HL-60 (cell line): ENCODE measurements around the gene ZNF322.
A peak's percentile ranks its signal among the peaks of the same experiment; 100 is the strongest.
"Not testable (repeated sequence)": the region's sequence is repeated elsewhere in the genome, so short reads cannot be mapped to it uniquely, and the experiment has no call there.

ENCODE experiments used
- DNase-seq, 2 experiments: peaks; one replicate each; pipeline ENCODE4 v3.0.0-alpha.2; 2010 to 2020; ENCODE audit warnings: low read depth in 1 of 2, low spot score in 1 of 2
- H3K27ac ChIP-seq: fragments of 250-450 bp; sonication (Bioruptor Pico); replicated peaks from 2 replicates; pipeline ENCODE4 v1.5.1; 2020; ENCODE audit warnings: mild to moderate bottlenecking, moderate library complexity
- H3K27me3 ChIP-seq: fragments of 250-450 bp; sonication (Bioruptor Pico); 2 replicates; pipeline ENCODE4 v1.5.1; 2021; ENCODE audit warnings: mild to moderate bottlenecking, moderate library complexity; ENCODE audit not compliant: insufficient read depth, poor library complexity, severe bottlenecking
- H3K4me3 ChIP-seq: replicated peaks from 2 replicates; pipeline ENCODE4 v1.5.1; 2011; ENCODE audit warnings: mild to moderate bottlenecking, control low read depth, low read length; ENCODE audit not compliant: insufficient read depth
- CTCF ChIP-seq: IDR thresholded peaks from one replicate; pipeline ENCODE4 v1.5.1; 2011; ENCODE audit warnings: low read length, control low read depth, inconsistent platforms; ENCODE audit not compliant: insufficient read depth
- GABPA ChIP-seq: IDR thresholded peaks from 2 replicates; pipeline ENCODE4 v1.6.1; 2012; ENCODE audit warnings: low read depth
- POLR2AphosphoS5 ChIP-seq: IDR thresholded peaks from 2 replicates; pipeline ENCODE4 v1.6.1; 2012; ENCODE audit warnings: low read depth
- REST ChIP-seq: IDR thresholded peaks from 2 replicates; pipeline ENCODE4 v1.6.1; 2012; ENCODE audit warnings: low read depth; ENCODE audit not compliant: insufficient replicate concordance
- SPI1 ChIP-seq: IDR thresholded peaks from 2 replicates; pipeline ENCODE4 v1.6.1; 2012; ENCODE audit warnings: low read depth, mild to moderate bottlenecking, borderline replicate concordance
- long read RNA-seq: library from polyadenylated mRNA; unstranded; transcript quantifications from one replicate; pipeline ENCODE4 v2.0.0, GENCODE V29; 2020

ZNF322 gene, protein sequence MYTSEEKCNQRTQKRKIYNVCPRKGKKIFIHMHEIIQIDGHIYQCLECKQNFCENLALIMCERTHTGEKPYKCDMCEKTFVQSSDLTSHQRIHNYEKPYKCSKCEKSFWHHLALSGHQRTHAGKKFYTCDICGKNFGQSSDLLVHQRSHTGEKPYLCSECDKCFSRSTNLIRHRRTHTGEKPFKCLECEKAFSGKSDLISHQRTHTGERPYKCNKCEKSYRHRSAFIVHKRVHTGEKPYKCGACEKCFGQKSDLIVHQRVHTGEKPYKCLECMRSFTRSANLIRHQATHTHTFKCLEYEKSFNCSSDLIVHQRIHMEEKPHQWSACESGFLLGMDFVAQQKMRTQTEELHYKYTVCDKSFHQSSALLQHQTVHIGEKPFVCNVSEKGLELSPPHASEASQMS
- long read RNA-seq, full-length matches to known transcripts: 9 of 16 reads
- long read RNA-seq, partial matches to known transcripts: 0 of 16 reads
- long read RNA-seq, other reads (novel, unspliced or antisense): 7 of 16 reads

GRCh38 chr6:26659042-26659999 is at the start of gene ZNF322:
ZNF322 (minus strand) TSS chr6:26659746; CDS start chr6:26638553, 21,193 bp downstream.
- TF ChIP-seq POLR2AphosphoS5 (no peak), REST (no peak), CTCF (no peak), SPI1 (no peak), GABPA (no peak)
- Histone ChIP-seq H3K27me3 (no peaks in the 10 kb centered on the region), H3K4me3 (no peak within 1 kb of the TSS; the same call in 1 of the 2 replicates), H3K27ac (peak within 1 kb of the TSS; percentile 44)
- DNase-seq: peak in 1 of 2 experiments; percentile 89

GRCh38 chr6:26705780-26706179 is 46.2 kb upstream of the ZNF322 start:
- DNase-seq, H3K27ac ChIP-seq, H3K4me3 ChIP-seq, H3K27me3 ChIP-seq: not testable (repeated sequence)

- H3K4me3 ChIP-seq, H3K27ac ChIP-seq, DNase-seq, H3K27me3 ChIP-seq: not testable (repeated sequence)
Observed at GRCh38 chr6:26705352-26705751, 45.8 kb upstream of the ZNF322 start.

- H3K27me3 ChIP-seq, DNase-seq, H3K27ac ChIP-seq, H3K4me3 ChIP-seq: not testable (repeated sequence)
Observed at GRCh38 chr6:26701023-26701747, 41.6 kb upstream of the ZNF322 start.

DNA sequence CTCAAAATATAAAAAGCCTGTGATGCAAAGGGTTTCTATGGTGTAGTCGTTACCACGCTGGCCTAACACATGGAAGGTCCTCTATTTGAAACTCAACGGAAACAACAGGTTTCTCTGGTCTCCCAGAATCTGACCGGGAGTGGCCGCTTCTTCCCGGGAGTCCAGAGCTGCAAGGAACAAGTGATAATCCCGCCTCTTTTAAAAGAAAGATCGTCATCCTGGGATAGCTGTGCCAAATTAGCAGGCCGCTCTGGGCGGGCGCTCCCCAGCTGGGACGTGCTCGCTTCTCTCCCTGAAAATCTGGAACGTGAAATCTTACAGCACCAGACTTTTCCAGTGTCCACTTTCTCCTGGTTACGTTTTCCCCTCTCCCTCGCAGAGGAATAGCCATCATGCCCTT is 38.0 kb upstream of the ZNF322 start:
- not testable (repeated sequence) for DNase-seq, H3K27ac ChIP-seq, H3K27me3 ChIP-seq, H3K4me3 ChIP-seq

GRCh38 chr6:26689324-26689947 is 29.9 kb upstream of the ZNF322 start:
- H3K27ac ChIP-seq, H3K27me3 ChIP-seq, DNase-seq, H3K4me3 ChIP-seq: not testable (repeated sequence)

GRCh38 chr6:26682435-26683042 is 23.0 kb upstream of the ZNF322 start:
- H3K27ac ChIP-seq, H3K27me3 ChIP-seq, DNase-seq, H3K4me3 ChIP-seq: not testable (repeated sequence)

GRCh38 chr6:26673287-26673686 is 13.7 kb upstream of the ZNF322 start:
- H3K4me3 ChIP-seq, H3K27ac ChIP-seq, DNase-seq, H3K27me3 ChIP-seq: not testable (repeated sequence)

- not testable (repeated sequence) for H3K4me3 ChIP-seq, H3K27me3 ChIP-seq, H3K27ac ChIP-seq, DNase-seq
Observed at GRCh38 chr6:26670558-26670957, 11.0 kb upstream of the ZNF322 start.

GRCh38 chr6:26670003-26670402 is 10.5 kb upstream of the ZNF322 start:
- H3K27me3 ChIP-seq, H3K27ac ChIP-seq, H3K4me3 ChIP-seq, DNase-seq: not testable (repeated sequence)
